Activated CD4-positive, alpha-beta memory T cell treated with anti-CD3 and anti-CD28 coated beads for 36 hours (primary cell): ENCODE results near the gene TRIM43B. TPM values are rescaled to one million over a fixed set of nuclear protein-coding genes. Genes with fewer than 3 reads are reported as not detected.
"Not testable (repeated sequence)": the region's sequence is repeated elsewhere in the genome, so short reads cannot be mapped to it uniquely, and the experiment has no call there.

Experiments used
- CTCF ChIA-PET: fragments of 350-600 bp; sonication (Branson Sonifier 250); formaldehyde crosslinking; loops from one replicate; lab custom pipeline; 2021; ENCODE audit warnings: antibody characterized with exemption, inconsistent platforms; lab: Charles Lee
- POLR2A ChIA-PET: fragments of 350-600 bp; sonication (Branson Sonifier 250); formaldehyde crosslinking; loops from one replicate; lab custom pipeline; 2021; ENCODE audit warnings: antibody characterized with exemption; lab: Charles Lee
- DNase-seq: peaks from one replicate; pipeline ENCODE4 v3.0.0-alpha.2; 2020
- H3K27ac Mint-ChIP-seq: one replicate; pipeline ENCODE4 v1.8.0; 2021; ENCODE audit warnings: mixed read lengths
- H3K27me3 Mint-ChIP-seq: one replicate; pipeline ENCODE4 v1.8.0; 2021; ENCODE audit warnings: mixed read lengths
- H3K36me3 Mint-ChIP-seq: one replicate; pipeline ENCODE4 v1.8.0; 2021; ENCODE audit warnings: mixed read lengths
- H3K4me1 Mint-ChIP-seq: one replicate; pipeline ENCODE4 v1.8.0; 2021; ENCODE audit warnings: low read depth, mixed read lengths
- H3K4me3 Mint-ChIP-seq: one replicate; pipeline ENCODE4 v1.8.0; 2021; ENCODE audit warnings: mild to moderate bottlenecking, mixed read lengths
- H3K9me3 Mint-ChIP-seq: one replicate; pipeline ENCODE4 v1.8.0; 2021; ENCODE audit warnings: mixed read lengths
- intact Hi-C: fragments of 100-400 bp; cut with micrococcal nuclease; formaldehyde crosslinking; loops from one replicate; pipeline ENCODE4 v1.15.1; 2023
- total RNA-seq, 2 experiments: library from RNA; stranded (reverse); gene quantifications; one replicate each; pipeline ENCODE4 v1.2.3, GENCODE V29; 2021

Gene TRIM43B
- total RNA-seq, 2 experiments from 2014 or later = not detected

GRCh38 chr2:95475025-95475424, 9.5 kb downstream of the TRIM43B start:
- H3K4me3 Mint-ChIP-seq, H3K27me3 Mint-ChIP-seq, H3K9me3 Mint-ChIP-seq: not testable (repeated sequence)

GRCh38 chr2:95467984-95468383, 16.6 kb downstream of the TRIM43B start:
- H3K27ac Mint-ChIP-seq, H3K4me1 Mint-ChIP-seq, H3K36me3 Mint-ChIP-seq, CTCF ChIA-PET, intact Hi-C loops, DNase-seq, H3K9me3 Mint-ChIP-seq, POLR2A ChIA-PET, H3K27me3 Mint-ChIP-seq, H3K4me3 Mint-ChIP-seq: not testable (repeated sequence)

More at GRCh38 chr2:95475025-95475424, 9.5 kb downstream of the TRIM43B start:
- DNase-seq, intact Hi-C loops, H3K36me3 Mint-ChIP-seq, POLR2A ChIA-PET, H3K4me1 Mint-ChIP-seq, H3K27ac Mint-ChIP-seq, CTCF ChIA-PET: not testable (repeated sequence)

DNA sequence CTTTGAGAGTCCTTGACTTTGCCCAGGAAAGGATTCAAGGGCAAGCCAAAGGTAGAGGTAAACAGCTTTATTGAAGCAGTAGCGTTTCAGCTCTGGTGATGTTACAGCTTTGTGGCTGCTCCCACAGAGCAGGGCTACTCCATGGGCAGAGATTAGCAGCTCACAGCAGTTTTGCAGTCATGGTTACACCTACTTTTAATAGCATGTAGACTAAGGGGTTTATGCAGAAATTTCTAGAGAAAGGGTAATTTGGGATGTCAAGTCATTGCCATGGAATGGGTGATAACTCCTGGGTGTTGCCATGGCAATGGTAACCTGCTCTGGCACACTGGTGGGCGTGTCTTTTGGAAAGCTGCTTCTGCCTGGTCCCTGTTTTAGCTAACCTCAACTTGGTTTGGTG, 18.0 kb downstream of the TRIM43B start:
- H3K27ac Mint-ChIP-seq, H3K9me3 Mint-ChIP-seq, H3K27me3 Mint-ChIP-seq, POLR2A ChIA-PET, H3K4me3 Mint-ChIP-seq, CTCF ChIA-PET, H3K36me3 Mint-ChIP-seq, intact Hi-C loops, H3K4me1 Mint-ChIP-seq, DNase-seq: not testable (repeated sequence)

DNA sequence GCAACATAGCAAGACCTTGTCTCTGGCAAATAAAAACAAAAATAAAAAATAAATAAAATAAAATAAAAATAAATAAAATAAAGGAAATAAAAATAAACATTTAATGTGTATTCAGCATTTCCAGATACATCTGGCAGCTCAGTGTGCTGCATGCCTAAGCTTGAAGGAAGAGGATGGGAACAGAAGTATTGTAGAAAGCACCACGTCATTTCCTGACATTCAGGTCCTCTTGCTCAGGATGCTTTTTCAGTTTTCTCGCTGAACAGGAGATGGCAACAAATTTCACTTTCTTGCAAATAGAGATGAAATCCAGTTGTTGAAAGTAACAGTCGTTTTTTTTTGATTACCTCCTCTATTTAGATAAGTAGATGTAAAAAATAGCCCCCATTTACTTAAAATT, 21.3 kb downstream of the TRIM43B start:
- H3K4me1 Mint-ChIP-seq, POLR2A ChIA-PET, intact Hi-C loops, H3K36me3 Mint-ChIP-seq, H3K27me3 Mint-ChIP-seq, H3K4me3 Mint-ChIP-seq, CTCF ChIA-PET, H3K9me3 Mint-ChIP-seq, DNase-seq, H3K27ac Mint-ChIP-seq: not testable (repeated sequence)

- H3K27ac Mint-ChIP-seq, H3K27me3 Mint-ChIP-seq, intact Hi-C loops: not testable (repeated sequence)
These were observed 39.2 kb downstream of the TRIM43B start for GRCh38 chr2:95445317-95445716.

DNA sequence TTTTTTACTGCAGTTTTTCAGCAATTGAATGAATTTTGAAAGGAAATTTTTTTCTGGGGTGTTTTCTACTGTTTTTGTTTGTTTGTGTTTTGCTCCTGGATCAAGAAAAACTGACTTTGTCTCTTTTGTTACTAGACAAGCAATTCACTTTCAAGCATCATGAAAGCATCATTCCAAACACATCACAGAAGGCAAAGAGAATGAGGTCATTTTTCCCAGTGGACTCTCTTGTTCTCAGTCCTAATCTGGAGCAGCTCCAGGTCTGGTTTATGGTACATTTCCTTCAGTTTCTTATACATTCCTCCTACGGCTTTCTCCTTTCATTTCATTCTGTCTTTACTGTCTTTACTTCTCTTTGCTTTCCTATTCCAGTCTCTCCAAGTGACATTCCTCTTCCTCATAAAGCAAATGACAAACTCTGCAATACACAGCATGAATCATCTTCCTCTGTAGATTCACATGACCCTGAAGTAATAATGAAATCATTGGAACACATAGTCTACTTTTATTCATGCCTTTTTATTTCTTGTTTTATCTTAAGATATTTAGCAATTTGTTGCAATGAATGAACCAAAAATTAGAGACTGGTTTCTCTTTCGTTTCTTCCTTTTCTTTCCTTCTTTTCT, 42.0 kb downstream of the TRIM43B start:
- POLR2A ChIA-PET, H3K27me3 Mint-ChIP-seq, H3K4me3 Mint-ChIP-seq, CTCF ChIA-PET, H3K9me3 Mint-ChIP-seq, H3K36me3 Mint-ChIP-seq, intact Hi-C loops, H3K27ac Mint-ChIP-seq, DNase-seq, H3K4me1 Mint-ChIP-seq: not testable (repeated sequence)

More at GRCh38 chr2:95445317-95445716, 39.2 kb downstream of the TRIM43B start:
- H3K4me1 Mint-ChIP-seq, H3K9me3 Mint-ChIP-seq, H3K36me3 Mint-ChIP-seq, DNase-seq, POLR2A ChIA-PET, CTCF ChIA-PET, H3K4me3 Mint-ChIP-seq: not testable (repeated sequence)

- H3K4me1 Mint-ChIP-seq, H3K27me3 Mint-ChIP-seq, H3K4me3 Mint-ChIP-seq, CTCF ChIA-PET, intact Hi-C loops, POLR2A ChIA-PET, H3K9me3 Mint-ChIP-seq, H3K27ac Mint-ChIP-seq, DNase-seq, H3K36me3 Mint-ChIP-seq: not testable (repeated sequence)
These were observed 48.7 kb downstream of the TRIM43B start for GRCh38 chr2:95435872-95436209.

- H3K4me1 Mint-ChIP-seq, H3K9me3 Mint-ChIP-seq, H3K27me3 Mint-ChIP-seq, H3K36me3 Mint-ChIP-seq, H3K27ac Mint-ChIP-seq, POLR2A ChIA-PET, DNase-seq, CTCF ChIA-PET, intact Hi-C loops, H3K4me3 Mint-ChIP-seq: not testable (repeated sequence)
These were observed 49.2 kb downstream of the TRIM43B start for GRCh38 chr2:95435162-95435871.

GRCh38 chr2:95434507-95435076, 50.0 kb downstream of the TRIM43B start:
- H3K9me3 Mint-ChIP-seq, H3K4me3 Mint-ChIP-seq, H3K36me3 Mint-ChIP-seq, H3K4me1 Mint-ChIP-seq, intact Hi-C loops, DNase-seq, POLR2A ChIA-PET, H3K27ac Mint-ChIP-seq, CTCF ChIA-PET, H3K27me3 Mint-ChIP-seq: not testable (repeated sequence)

DNA sequence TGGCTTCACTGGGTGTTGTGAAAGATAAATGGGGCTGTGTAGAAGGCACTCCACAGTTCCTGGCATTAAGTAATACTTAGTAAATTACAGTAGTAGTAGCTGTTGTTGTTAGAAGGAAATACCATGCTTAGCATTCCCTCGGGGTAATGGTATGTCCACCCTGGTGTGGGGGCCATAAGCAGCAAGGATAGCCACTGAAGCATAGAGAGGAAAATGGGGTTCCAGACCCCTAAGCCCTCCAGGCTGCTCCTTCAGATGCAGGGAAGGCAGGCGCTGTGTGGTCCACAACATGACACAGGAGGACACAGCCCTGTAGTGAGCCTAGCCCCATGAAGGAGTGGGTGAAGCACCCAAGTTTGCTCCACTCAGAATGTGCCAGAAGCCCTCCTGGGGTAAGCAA, 50.6 kb downstream of the TRIM43B start:
- CTCF ChIA-PET, intact Hi-C loops, H3K9me3 Mint-ChIP-seq, H3K27ac Mint-ChIP-seq, POLR2A ChIA-PET, H3K36me3 Mint-ChIP-seq, DNase-seq, H3K4me3 Mint-ChIP-seq, H3K27me3 Mint-ChIP-seq, H3K4me1 Mint-ChIP-seq: not testable (repeated sequence)

DNA sequence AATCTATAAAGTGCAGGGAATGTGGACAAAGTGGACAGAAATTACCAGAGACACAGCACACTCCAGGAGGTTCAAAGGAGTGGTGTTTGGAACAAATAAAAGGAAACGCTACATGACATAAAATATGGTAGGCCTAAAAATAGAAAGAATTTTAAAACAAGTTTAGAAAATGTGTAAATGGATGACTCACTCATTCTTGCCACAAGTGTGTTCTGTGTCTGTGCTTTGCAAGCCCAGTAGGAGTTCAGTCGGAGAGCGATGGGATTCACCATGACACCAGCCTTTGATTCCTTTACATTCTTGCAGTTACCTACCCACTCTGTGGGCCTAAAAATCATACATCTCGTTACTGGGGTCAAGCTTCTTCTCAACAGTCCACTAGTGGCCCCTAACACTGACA, 51.2 kb downstream of the TRIM43B start:
- H3K4me1 Mint-ChIP-seq, DNase-seq, POLR2A ChIA-PET, H3K27me3 Mint-ChIP-seq, H3K4me3 Mint-ChIP-seq, CTCF ChIA-PET, intact Hi-C loops, H3K9me3 Mint-ChIP-seq, H3K27ac Mint-ChIP-seq, H3K36me3 Mint-ChIP-seq: not testable (repeated sequence)

DNA sequence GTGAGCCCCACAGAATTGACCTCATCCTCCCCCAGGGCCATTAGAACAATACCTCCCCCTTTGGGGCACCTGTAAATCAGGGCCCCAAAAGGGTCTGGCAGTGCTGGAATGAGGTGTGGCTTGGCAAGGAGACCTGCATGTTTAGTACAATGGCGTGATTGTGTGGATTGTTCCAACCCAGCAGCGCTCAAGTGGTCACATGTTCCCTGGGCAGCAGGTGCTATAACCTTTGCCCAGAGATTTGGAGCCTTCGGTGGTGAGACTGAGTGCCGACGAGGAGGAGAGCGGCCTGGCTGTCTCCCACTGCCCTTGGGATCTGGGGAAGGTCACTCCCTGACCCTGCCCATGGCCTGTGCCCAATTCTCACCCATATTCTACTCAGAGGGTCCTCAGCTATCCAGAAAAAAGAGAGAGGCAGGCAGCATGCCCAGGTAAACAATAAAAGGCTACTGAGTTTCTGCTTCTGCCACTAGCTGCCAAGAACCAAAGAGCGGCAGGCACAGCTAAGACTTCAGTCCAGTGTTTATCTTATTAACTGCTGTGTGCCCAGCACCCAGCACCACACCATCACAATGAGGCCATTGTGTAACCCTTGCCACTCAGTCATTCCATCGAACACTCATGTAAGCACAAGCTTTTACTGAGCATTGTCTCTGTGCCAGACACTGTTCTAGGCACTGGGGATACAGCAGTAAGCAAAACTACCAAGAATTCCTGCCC, 54.6 kb downstream of the TRIM43B start:
- H3K9me3 Mint-ChIP-seq, H3K27me3 Mint-ChIP-seq, DNase-seq, H3K27ac Mint-ChIP-seq, H3K4me3 Mint-ChIP-seq, H3K4me1 Mint-ChIP-seq, POLR2A ChIA-PET, H3K36me3 Mint-ChIP-seq, CTCF ChIA-PET, intact Hi-C loops: not testable (repeated sequence)
